Measurements from ENCODE around the gene CNIH1.

CNIH1 gene

DNA sequence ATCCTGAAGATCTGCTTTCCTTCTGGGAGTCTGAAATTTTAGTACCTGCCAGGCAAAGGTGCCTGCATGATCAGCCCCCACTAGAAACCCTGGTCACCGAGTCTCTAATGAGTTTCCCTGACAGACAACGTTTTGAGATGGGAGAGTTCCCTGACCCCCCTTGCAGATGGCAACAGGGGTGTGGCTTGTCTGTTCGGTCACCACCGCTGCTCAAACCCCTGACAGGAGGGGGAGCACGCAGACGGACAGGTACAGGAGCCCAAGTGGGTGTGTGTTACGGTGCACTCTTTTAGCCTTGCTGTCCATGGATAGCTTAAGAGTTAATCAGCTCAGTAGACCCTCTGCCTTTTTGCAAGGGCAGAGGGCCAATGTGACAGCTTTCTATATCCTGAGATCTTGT is 63.7 kb downstream of the CNIH1 start:
- no peak for DNase-seq

DNA sequence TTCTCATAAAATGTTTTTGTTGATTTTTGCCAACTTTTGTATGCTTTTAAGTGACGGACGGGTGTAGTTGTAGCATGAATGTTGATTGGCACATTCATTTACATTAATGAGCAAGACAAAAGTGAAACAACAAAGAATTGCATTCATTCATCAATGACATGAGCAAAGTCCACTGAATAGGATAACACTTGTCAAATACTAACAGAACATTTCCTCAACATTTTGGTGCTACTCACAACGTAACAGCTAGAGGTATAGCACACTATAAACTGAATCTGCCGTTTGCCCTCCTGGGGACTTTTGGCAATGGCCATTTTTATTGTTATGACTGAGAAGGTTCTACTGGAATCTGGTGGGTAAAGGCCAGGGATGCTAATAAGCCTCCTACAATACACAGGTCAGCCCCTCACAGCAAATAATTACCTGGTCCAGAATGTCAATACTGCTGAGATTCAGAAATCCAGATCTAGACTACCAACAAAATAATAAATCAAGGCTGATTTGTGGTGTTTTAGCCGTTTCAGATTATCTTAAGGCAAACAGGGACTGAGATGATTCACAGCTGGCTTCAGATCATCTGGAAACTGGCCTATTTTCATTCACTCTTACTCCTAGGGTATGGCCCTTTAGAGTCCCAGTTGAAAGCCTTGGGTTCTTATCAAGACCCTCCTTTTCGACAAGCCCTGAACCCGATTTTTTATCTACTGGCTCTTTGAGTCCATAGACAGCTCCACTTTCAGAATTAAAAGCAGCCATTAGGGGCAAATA is 66.9 kb downstream of the CNIH1 start:
- DNase-seq, result no peak

Data from cerebellar nuclear complex (tissue), 1 donor.